Effector memory CD4-positive, alpha-beta T cell (primary cell): ENCODE data around the gene IQCN.

Source experiments
- DNase-seq, 3 donors: peaks; one replicate each; pipeline ENCODE4 v3.0.0-alpha.2; 2020
- H3K27ac ChIP-seq: 2 replicates; pipeline ENCODE4 v1.7.0; 2013; ENCODE audit warnings: mild to moderate bottlenecking, low read length, moderate library complexity; ENCODE audit not compliant: insufficient read depth, poor library complexity, severe bottlenecking
- H3K27me3 ChIP-seq: replicated peaks from 2 replicates; pipeline ENCODE4 v1.7.0; 2013; ENCODE audit warnings: mild to moderate bottlenecking, low read length; ENCODE audit not compliant: insufficient read depth, control insufficient read depth, poor library complexity, severe bottlenecking
- H3K36me3 ChIP-seq: 2 replicates; pipeline ENCODE4 v1.7.0; 2013; ENCODE audit warnings: mild to moderate bottlenecking, low read length, moderate library complexity; ENCODE audit not compliant: control insufficient read depth, insufficient read depth
- H3K4me1 ChIP-seq: 2 replicates; pipeline ENCODE4 v1.7.0; 2013; ENCODE audit warnings: low read length, mild to moderate bottlenecking; ENCODE audit not compliant: control insufficient read depth, insufficient read depth, poor library complexity, severe bottlenecking
- H3K4me3 ChIP-seq: 2 replicates; pipeline ENCODE4 v1.7.0; 2013; ENCODE audit warnings: low read length, low read depth, mild to moderate bottlenecking; ENCODE audit not compliant: insufficient read depth, poor library complexity, severe bottlenecking
- H3K9me3 ChIP-seq: 2 replicates; pipeline ENCODE4 v1.7.0; 2013; ENCODE audit warnings: mild to moderate bottlenecking, low read length, moderate library complexity; ENCODE audit not compliant: control insufficient read depth

The IQCN gene

GRCh38 chr19:18279266-18279515 is 4.9 kb upstream of the IQCN start:
- Histone ChIP-seq H3K27ac (peak overlapping the region; percentile 96), H3K4me3 (peak overlapping the region; percentile 97), H3K27me3 (no peaks in the 10 kb centered on the region), H3K4me1 (peaks cover 38% of the 10 kb centered on the region), H3K9me3 (no peaks in the 10 kb centered on the region), H3K36me3 (peaks cover 26% of the 10 kb centered on the region)
- DNase-seq = no peak

GRCh38 chr19:18278521-18279265 is 4.4 kb upstream of the IQCN start:
- Histone ChIP-seq H3K36me3 (peaks cover 26% of the 10 kb centered on the region), H3K27ac (peak overlapping the region; percentile 96), H3K27me3 (no peaks in the 10 kb centered on the region), H3K9me3 (no peaks in the 10 kb centered on the region), H3K4me3 (peak overlapping the region; percentile 97), H3K4me1 (peaks cover 38% of the 10 kb centered on the region)
- peak; percentile 42 to 57 (median 48) for DNase-seq

DNA sequence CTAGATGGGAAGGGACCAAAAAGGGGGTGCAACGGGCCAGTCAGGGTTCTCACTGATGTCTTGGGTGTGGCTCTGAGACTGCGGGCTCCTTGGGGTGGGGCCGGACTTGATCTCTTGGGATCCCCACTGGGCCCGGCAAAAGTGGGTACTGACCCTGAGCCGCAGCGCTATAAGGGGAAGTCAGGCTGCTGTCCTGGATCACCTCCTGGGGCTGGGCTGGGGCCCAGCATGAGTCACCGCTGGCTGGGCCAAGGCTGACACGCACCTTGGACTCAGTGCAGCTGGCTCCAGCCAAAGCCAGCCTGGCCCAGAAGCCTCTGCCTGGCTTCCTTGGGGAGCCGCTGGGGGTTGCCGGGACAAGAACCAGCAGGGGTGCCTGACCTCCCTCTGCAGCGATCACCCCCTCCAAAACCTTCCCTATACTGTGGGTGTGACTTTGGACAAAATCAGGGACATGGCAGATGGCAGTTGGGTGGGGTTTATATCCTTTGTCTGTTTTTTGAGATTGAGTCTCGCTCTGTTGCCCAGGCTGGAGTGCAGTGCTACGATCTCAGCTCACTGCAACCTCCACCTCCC is 617 bp upstream of the IQCN start:
- H3K4me3 ChIP-seq = no peak overlapping the region
- H3K27ac ChIP-seq = no peak overlapping the region
- no peak for DNase-seq
- H3K36me3 ChIP-seq = peaks cover 19% of the 10 kb centered on the region
- H3K27me3 ChIP-seq = no peaks in the 10 kb centered on the region
- no peaks in the 10 kb centered on the region for H3K9me3 ChIP-seq
- peaks cover 29% of the 10 kb centered on the region for H3K4me1 ChIP-seq

DNA sequence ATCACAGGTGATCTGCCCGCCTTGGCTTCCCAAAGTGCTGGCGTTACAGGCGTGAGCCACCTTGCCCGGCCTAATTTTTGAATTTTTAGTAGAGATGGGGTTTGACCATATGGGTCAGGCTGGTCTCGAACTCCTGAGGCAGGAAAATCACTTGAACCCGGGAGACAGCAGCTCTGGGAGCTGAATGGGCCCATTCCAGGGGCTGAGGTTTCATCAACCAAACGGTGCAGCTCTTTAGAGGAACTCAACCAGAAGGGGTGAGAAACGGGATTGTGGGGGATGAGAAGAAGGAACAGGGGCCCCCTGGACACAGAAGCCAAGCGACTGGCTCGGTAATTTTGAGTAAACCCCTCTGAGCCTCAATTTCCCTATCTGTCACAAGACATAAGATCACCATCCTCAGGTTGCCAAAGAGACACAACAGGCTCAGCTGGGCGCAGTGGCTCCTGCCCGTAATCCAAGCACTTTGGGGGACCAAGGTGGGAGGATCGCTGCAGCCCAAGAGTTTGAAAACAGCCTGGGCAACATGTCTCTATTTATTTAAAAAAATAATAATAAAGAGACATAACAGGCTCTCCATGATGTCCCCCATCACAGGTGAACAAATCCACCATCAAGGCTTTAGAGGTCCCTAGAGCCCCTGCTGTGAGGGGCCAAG is 562 bp downstream of the IQCN start:
- Histone ChIP-seq H3K4me1 (peaks cover 24% of the 10 kb centered on the region), H3K36me3 (peaks cover 14% of the 10 kb centered on the region), H3K9me3 (no peaks in the 10 kb centered on the region), H3K27ac (no peak overlapping the region), H3K27me3 (no peaks in the 10 kb centered on the region), H3K4me3 (no peak overlapping the region)
- no peak for DNase-seq

DNA sequence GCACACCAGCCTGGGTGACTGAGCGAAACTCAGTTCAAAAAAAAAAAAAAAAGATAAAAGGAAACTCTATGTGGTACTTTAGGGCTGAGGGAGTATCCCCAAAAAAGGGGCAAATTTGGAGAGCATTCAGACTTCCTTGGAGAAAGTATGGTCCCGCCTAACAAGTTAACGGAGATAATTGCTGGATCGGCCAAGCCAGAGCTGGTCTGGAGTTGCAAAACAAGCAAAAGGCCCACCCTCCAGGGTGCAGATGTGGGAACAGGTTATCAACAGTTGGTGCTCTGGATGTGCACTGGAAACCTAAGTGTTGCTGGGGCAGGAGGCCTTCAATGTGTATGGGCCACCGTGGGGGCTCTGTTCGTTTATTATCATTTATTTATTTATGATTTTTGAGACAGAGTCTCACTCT is 2.8 kb downstream of the IQCN start:
- no peak overlapping the region for H3K27ac ChIP-seq
- H3K4me3 ChIP-seq = no peak overlapping the region
- H3K4me1 ChIP-seq = peaks cover 17% of the 10 kb centered on the region
- peaks cover 14% of the 10 kb centered on the region for H3K36me3 ChIP-seq
- H3K9me3 ChIP-seq = no peaks in the 10 kb centered on the region
- H3K27me3 ChIP-seq = no peaks in the 10 kb centered on the region
- no peak for DNase-seq

DNA sequence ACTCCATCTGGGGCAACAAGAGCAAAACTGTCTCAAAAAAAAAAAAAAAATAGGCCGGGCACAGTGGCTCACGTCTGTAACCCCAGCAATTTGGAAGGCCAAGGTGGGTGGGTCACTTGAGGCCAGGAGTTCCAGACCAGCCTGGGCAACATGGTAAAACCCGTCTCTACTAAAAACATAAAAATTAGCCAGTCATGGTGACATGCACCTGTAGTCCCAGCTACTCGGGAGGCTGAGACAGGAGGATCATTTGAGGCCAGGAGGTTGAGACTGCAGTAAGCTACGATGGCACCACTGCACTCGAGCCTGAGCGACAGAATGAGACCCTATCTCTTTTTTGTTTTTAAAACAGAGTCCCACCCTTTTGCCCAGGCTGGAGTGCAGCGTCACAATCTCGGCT is 3.9 kb downstream of the IQCN start:
- DNase-seq = no peak
- Histone ChIP-seq H3K27me3 (no peaks in the 10 kb centered on the region), H3K27ac (no peak overlapping the region), H3K9me3 (no peaks in the 10 kb centered on the region), H3K4me3 (no peak overlapping the region), H3K36me3 (peaks cover 17% of the 10 kb centered on the region), H3K4me1 (peaks cover 10% of the 10 kb centered on the region)

DNA sequence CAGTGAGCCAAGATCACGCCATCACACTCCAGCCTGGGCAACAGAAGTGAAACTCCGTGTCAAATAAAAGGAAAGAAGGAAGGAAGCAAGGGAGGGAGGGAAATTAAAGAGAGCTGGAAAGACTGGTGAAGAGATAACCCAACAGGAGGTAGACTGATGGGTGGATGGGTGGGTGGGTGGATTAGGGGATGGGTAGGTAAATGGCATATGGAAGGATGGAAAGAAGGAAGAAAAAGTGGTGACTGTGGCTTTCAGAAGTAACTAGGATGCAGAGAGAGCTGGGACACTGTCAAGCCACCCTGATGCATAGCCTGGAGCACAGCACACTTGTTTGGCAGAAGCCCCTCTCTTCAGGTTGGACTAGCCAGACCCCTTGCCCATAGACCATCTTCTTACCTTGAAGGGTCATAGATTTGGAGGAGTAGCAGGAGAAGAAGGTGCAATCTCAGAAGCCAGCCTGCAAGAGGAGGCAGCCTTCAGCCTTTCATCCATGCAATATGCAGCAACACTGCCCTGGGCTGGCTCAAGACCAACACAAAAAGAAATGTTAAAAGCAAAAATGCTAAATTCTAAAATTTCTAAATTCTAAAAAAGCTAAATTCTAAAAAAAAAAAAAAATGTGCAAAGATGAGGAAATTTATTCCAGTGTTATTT is 5.1 kb downstream of the IQCN start:
- peaks cover under 1% of the 10 kb centered on the region for H3K4me1 ChIP-seq
- no peak for DNase-seq
- H3K27ac ChIP-seq = no peak overlapping the region
- peaks cover 27% of the 10 kb centered on the region for H3K36me3 ChIP-seq
- H3K27me3 ChIP-seq = no peaks in the 10 kb centered on the region
- H3K4me3 ChIP-seq = no peak overlapping the region
- H3K9me3 ChIP-seq = no peaks in the 10 kb centered on the region

DNA sequence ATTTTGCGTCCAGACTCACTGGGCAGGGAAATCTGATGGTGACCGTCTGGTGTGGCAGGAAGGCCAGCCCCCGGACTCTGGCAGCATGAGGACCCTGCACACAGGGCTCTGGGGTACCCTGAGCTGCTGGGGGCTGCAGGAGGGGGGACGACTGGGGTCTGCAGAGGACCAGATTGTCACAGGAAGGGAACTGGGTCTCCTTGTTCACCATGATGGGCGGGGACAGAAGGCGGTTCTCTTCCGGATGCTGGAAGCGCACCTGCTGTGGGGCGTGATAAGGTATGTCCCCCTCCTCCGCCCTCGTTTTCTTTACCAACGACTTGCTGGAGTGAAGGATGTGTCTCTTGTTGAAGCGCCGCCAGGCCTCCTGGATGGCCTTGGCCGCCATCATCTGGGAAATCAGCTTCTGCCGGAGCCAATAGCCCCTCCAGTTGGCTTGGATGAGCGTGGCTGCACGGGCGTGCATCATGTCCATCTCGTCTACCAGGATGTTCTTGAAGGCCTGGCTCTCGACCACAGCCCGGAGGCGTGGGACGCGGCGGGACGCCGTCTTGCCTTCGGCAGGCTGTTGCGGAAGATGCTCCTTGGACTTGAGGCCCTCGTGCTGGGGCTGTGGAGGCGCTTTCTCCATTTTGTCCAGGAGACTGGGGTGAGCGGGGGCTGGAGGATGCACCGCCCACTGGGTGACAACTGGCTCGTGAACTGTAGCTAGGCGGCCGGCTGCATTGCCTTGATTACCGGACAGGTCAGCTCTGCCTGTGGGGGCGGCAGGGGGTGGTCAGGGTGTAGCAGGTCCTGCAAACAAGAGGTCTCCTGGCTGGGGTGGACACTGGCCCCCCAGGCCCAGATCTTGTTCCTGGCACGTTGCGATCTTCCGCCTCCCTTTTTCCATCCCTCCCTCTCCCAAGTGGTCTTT is 7.2 kb downstream of the IQCN start:
- H3K4me3 ChIP-seq = no peak overlapping the region
- peaks cover 27% of the 10 kb centered on the region for H3K36me3 ChIP-seq
- no peak for DNase-seq
- H3K27me3 ChIP-seq = no peaks in the 10 kb centered on the region
- H3K4me1 ChIP-seq = no peaks in the 10 kb centered on the region
- no peaks in the 10 kb centered on the region for H3K9me3 ChIP-seq
- H3K27ac ChIP-seq = no peak overlapping the region

- Histone ChIP-seq H3K36me3 (peaks cover 27% of the 10 kb centered on the region), H3K4me3 (no peak overlapping the region)
- DNase-seq = no peak
Observed at GRCh38 chr19:18265582-18265981, 8.7 kb downstream of the IQCN start.

More at GRCh38 chr19:18265582-18265981, 8.7 kb downstream of the IQCN start:
- H3K4me1 ChIP-seq = no peaks in the 10 kb centered on the region
- H3K27ac ChIP-seq = no peak overlapping the region
- no peaks in the 10 kb centered on the region for H3K9me3 ChIP-seq
- H3K27me3 ChIP-seq = no peaks in the 10 kb centered on the region
